Stimulated activated naive CD4-positive, alpha-beta T cell (primary cell): ENCODE data around the gene PGAP6.
A peak's percentile ranks its signal among the peaks of the same experiment; 100 is the strongest.
"Not testable (repeated sequence)": the region's sequence is repeated elsewhere in the genome, so short reads cannot be mapped to it uniquely, and the experiment has no call there.

ENCODE experiments used
- DNase-seq, 6 experiments: peaks; one replicate each; lab custom pipeline; 2025; lab: John Stamatoyannopoulos, UW

The PGAP6 gene

DNA sequence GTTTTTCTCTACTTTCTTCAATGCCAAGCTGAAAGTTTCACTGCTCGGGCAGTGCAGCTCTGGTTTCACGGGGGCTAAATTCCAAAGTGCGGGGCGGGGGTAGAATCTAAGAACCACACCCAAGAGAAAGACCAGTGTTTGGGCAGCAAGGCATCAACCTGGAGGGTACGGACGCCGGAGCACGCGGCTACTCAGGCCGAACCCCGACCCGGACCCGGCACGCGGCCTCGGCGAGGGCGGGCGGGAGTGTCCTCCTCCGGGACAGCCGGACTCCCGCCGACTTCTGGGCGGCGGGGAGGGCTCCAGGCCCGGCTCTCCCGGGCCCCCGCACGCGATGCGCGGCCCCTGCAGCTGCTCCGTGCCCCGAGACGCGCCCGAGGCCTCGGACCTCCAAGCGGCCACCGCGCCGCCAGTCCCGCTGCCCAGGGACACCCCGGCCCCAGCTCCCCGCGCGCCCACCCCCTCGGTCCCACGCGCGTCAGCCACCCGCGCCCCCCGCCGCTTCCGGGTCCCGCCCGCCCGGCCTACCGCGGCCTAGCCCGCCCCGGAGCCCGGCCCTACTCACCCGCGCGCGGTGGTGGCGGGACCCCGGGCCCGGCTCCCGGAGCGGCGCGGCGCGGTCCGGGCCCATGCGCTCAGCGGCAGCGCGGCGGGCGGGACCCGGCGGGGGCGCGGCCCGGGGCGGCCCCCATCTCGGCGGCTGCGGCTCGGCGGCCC lies 29.8 kb downstream of the PGAP6 start:
- DNase-seq, result peak in 4 of 6 experiments; percentile 18 to 63 (median 52)

DNA sequence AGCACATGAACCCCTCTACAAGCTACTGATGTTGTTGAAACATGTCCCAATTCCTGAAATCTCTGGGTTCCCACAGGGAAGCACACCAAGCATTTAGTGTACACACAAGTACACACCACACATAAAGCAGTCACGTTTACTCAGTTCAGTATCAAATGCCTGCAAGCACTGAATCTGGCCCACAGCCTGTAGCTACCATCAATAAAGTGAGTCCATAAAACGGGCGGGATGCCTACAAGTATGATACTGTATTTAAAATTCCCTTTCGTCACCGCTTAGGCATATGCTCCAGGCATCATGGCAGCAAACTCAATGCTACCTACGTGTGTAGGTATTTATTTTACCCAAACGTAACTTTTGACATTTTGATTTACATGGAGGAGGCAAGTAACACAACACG lies 31.6 kb downstream of the PGAP6 start:
- no peak for DNase-seq

DNA sequence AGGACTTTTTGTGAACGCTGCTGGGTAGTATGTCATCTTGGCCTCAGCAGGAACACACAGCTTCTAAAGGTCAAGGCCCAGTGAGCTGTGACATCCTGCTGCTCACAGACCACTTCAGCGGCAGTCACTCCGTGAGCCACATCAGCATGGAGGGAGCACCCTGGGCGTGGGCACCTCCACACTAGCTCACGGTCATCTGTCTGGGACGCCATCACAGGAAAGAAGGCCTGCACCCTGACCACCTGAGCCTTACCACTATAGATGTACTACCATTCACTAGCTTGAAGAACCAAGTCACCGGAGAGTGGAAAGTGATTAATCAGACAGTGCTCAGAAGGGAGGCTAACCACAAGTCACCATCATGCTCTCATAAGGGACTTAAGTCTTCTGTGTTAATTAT lies 32.6 kb downstream of the PGAP6 start:
- DNase-seq, result no peak

DNA sequence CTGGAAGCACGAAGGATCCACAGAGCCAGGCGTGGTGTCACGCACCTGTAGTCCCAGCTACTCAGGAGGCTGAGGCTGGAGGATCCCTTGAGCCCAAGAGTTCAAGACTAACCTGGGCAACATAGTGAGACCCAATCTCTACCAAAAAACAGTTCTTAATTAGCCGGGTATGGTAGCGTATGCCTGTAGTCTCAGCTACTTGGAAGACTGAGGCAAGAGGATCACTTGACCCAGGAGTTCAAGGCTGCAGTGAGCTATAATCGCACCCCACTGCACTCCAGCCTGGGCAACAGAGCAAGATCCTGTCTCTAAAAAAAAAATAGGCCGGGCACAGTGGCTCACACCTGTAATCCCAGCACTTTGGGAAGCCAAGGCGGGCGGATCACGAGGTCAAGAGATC lies 33.3 kb downstream of the PGAP6 start:
- DNase-seq, result not testable (repeated sequence)

DNA sequence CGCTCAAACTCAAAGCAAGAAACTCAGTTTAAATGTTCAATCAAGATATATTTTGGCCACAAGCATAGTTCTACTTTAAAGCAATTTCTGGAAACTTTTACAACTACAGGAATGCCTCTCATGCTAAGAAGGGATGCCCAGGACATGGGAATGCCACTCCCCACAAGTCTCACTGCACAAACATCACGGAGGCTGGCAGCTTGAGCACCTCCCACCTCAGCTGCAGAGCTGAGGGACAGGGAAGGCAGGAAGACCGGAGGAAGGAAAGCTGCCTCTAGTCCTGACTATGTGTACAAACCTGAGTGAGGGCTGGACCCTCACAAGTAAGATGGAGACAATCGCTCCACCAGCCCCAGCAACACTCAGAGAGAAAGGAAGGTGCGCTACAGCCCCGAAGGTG lies 34.6 kb downstream of the PGAP6 start:
- no peak for DNase-seq

DNA sequence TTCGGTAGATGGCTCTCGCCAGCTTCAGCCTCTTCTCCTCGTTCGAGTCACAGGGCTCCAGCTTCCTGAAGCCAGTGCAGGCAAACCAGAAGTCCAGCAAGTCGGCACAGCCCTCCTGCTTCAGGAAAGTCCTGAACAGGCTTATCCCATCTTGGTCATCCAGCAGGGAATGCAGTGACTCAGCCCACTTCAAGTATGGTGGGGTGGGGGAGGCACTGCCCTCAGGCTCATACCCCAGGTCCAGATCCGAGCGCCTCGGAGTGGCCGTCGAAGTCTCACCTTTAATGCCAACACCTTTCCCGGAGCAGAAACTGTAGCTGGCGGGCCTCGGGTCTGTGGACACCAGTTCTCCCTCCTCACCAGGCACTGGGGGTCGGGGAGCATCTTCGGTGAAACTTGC lies 35.2 kb downstream of the PGAP6 start:
- DNase-seq, result no peak

DNA sequence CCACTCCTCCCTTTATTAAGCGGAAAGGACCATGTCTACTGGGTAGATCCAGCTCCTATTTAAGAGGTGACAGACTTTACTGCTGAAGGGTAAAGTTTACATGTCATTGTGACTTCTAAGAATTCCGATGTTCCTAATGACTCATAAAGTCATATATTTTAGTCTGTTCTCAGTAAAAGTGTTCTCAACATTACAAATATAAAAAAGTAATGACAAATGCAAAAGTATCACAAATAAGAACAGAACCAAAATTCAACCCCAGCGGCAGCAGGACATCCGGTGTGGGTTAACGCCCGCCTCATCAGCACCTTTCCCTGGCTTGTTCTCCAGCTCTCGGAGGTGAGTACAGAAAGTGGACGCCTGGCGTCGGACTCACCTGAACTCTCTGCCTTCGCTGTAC lies 36.0 kb downstream of the PGAP6 start:
- no peak for DNase-seq

DNA sequence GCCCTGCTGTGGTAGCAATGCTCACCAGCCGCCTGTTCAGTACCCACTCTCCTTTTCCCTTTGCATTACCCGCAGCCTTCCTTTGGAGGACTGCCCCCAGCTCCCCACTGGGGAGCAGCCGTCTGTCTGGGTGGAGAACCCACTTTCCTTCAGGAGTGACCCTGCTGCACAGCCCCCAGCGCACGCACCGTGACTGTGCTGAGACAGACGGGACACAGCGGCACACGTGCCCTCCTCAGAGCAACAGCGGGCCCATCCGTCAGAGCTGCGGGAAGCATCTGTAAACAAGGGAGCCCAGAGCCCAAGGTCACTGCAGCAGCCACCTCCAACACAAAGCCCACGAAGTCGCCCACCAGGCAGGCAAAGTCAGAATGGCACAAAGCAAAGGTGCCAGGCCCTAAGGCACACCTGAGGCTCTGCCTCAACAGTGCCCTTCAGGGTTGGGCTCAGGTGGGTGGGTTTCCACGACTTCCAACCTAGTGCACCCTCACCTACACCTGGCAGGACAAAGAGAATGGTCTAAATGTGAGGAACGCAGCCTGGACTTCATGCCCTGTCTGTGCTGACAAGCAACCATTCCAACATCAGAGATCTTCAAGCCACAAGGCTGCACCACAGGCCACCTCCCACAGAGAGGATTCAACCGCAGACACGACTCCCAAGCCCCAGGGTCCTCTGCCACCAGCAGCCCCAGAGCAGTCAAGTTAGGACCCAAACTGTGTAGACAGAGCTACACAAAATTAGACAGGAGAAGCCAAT lies 39.1 kb downstream of the PGAP6 start:
- DNase-seq, result peak in 1 of 6 experiments; percentile 20

DNA sequence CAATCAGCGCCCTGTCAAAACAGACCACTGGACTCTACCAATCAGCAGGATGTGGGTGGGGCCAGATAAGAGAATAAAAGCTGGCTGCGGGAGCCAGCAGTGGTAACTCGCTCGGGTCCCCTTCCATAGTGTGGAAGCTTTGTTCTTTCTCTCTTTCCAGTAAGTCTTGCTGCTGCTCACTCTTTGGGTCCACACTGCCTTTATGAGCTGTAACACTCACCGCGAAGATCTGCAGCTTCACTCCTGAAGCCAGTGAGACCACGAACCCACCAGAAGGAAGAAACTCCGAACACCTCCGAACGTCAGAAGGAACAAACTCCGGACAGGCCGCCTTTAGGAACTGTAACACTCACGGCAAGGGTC lies 39.8 kb downstream of the PGAP6 start:
- DNase-seq, result not testable (repeated sequence)

DNA sequence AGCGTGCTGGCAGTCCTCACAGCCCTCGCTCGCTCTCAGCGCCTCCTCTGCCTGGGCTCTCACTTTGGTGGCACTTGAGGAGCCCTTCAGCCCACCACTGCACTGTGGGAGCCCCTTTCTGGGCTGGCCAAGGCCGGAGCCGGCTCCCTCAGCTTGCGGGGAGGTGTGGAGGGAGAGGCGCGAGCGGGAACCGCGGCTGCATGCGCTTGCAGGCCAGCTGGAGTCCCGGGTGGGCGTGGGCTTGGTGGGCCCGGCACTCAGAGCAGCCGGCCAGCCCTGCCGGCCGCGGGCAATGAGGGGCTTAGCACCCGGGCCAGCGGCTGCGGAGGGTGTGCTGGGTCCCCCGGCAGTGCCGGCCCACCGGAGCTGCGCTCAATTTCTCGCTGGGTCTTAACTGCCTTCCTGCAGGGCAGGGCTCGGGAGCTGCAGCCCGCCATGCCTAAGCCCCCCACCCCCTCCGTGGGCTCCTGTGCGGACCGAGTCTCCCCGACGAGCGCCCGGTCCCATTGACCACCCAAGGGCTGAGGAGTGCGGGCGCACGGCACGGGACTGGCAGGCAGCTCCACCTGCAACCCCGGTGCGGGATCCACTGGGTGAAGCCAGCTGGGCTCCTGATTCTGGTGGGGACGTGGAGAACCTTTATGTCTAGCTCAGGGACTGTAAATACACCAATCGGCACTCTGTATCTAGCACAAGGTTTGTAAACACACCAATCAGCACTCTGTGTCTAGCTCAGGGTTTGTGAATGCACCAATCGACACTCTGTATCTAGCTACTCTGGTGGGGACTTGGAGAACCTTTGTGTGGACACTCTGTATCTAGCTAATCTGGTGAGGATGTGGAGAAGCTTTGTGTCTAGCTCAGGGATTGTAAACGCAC lies 40.4 kb downstream of the PGAP6 start:
- DNase-seq, result not testable (repeated sequence)

DNA sequence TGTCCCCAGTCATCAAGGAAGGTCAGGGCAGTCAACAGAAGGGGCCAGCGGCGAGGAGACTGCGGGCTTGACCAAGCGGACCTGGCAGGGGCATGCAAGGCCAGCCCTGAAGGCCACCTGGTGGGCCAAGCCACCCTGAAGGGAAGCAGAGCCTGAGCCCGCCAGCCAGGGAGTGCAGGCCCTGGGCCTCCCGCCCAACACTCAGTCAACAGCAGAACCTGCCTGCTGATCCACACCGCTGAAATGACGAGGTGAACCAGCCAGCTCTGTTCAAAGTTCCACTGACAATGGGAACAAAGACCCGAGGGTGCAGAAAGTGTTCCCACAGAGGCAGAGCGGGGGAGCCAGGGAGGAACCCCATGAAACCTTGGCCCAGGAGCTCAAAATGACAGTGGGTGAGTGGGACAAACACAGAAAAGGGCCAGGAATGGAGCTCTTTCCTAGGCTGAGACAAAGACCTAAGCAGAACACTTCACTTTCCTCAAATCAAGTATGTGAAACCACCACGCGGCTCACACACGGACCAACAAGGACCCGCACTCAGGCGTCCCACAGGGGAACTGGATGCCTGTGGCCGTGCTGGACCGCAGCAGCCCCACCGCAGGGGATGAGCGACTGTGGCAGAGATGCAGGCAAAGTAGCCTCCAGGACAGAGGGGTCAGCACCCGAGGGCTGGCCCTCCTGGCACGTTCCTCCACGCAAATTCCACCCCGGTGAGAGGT lies 41.2 kb downstream of the PGAP6 start:
- no peak for DNase-seq

DNA sequence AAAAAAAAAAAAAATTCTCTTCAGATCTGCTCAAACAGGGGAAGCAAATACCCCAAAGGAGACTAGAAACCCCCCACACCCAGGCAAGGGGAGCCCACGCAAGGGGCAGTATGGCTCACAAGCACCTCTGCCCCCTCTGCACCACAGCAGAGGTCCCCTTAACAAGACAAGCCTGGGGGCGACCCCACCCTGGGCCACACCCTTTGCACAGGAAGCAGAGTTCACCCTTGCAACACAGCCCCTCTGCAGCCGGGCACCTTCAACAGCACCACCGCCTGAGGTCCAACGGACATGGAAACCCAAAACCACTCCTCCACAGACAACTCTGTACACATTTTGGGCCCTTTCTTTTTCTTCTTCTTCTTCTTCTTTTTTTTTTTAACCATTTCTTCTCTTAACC lies 42.1 kb downstream of the PGAP6 start:
- DNase-seq, result peak in 2 of 6 experiments; percentile 19 to 21

DNA sequence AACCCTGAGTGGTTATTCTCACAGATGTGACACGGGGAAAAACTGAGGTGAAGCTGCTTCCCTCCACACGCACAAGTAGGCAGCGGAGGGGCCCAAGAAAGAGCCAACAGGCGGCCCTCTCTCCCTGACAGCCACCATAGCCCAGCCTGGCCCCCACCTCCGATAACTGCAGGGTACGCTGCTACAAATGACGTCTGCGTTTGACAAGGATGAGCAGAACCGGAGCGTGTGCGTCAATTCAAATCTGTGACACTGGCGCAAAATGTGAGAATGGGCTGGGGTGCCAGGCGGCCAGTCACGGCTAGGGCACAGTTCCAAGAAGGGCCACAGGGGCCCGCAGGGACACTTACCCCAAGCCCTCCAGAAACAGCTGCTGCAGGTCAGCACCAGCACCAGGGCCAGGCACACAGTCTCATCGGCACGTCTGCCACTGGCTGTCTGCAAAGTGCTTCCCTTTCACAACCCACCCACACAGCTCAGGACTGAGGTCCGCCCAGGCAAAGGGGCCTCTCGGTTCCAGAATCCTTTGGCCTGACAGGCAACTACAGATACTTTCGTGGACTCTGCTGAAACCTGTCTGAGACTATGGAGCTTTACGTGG lies 43.7 kb downstream of the PGAP6 start:
- no peak for DNase-seq

DNA sequence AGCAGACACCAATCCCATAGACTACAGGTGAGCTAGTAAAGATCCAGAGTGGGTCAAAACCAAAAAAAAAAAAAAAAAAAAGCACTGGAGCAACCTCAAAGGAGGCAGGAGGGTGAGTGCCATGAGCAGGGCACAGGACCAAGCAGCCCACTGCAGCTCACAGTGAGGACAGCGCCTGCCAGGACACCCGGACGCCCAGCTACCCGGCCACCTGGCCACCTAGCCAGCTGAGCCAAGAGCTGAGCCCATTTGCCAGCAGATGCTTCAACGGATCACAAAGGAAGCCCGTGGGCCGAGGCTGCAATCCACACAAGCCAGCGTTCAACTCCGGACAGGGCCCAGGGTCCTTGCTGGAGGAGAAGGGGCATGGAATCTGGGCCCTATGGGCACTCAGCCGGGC lies 44.3 kb downstream of the PGAP6 start:
- DNase-seq, result no peak

DNA sequence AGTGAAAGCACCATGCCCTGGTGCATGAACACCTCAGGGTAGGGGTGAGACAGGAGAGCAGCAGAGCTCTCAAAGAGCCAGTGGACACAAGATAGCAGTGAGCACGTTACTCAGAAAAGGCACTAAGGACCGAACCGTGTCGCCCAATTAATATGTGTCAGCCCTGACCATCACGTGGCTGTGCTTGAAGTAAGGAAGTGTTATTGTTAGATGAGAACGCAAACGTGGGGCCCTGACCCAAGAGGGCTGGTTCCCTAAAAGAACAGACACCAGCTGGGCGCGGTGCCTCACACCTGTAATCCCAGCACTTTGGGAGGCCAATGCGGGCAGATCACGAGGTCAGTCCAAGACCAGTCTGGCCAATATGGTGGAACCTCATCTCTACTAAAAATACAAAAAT lies 45.5 kb downstream of the PGAP6 start:
- DNase-seq, result no peak

DNA sequence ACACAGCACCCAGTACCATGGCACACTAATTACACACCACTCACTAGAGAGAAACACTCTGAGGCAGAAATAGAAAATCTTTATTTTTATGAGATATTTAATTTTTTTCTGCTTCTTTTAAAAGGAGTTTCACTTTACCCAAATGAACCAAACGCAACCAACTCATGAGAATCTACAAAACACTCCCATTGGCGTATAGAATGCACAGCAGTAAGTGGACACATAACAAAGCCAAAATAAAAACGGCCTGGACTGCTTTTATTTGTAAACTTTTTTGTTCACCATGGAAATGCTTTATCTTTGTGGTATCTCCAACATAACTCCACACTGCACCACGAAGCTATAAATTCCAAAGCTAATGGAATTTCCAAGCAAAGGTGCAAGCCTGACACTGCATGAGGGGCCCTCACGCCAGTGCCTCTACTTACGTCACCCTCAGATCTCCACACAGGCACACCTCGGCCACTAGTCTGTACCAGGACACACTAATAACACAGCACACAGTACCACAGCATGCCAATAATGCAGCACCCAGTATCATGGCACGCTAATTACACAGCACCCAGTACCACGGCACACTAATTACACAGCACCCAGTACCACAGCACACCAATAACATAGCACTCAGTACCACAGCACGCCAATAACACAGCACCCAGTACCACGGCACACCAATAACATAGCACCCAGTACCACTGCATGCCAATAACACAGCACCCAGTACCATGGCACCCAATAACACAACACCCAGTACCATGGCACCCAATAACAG lies 46.7 kb downstream of the PGAP6 start:
- not testable (repeated sequence) for DNase-seq

DNA sequence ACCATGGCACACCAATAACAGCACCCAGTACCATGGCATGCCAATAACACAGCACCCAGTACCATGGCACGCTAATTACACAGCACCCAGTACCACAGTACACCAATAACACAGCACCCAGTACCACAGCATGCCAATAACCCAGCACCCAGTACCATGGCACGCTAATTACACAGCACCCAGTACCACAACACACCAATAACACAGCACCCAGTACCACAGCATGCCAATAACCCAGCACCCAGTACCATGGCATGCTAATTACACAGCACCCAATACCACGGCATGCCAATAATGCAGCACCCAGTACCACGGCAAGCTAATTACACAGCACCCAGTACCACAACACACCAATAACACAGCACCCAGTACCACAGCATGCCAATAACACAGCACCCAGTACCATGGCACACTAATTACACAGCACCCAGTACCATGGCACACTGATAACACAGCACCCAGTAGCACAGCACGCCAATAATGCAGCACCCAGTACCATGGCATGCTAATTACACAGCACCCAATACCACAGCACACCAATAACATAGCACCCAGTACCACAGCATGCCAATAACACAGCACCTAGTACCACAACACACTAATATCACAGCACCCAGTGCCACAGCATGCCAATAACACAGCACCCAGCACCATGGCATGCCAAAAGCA lies 47.5 kb downstream of the PGAP6 start:
- DNase-seq, result not testable (repeated sequence)

DNA sequence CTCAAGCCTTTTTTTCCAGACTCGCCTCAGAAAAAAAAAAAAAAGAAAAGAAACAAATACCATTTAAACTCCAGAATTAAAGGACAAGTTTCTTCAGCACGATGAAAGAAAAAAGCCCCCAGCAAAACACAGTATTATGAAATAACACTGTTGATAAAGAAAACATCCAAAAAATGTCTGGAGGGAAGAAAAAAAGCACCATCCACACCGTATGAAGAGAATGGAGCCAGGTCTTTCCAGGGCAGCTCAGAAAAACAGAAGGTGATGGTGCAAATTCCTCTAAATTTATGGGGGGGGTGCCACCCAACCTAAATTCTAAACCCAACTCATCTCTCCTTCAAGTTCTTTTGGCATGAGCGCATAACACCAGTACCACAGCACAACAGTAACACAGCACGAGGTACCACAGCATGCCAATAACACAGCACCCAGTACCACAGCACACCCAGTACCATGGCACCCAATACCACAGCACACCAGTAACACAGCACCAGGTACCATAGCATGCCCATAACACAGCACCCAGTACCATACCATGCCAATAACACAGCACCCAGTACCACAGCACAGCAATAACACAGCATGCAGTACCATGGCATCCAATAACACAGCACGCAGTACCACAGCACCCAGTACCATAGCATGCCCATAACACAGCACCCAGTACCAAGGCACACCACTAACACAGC lies 48.2 kb downstream of the PGAP6 start:
- DNase-seq, result no peak

DNA sequence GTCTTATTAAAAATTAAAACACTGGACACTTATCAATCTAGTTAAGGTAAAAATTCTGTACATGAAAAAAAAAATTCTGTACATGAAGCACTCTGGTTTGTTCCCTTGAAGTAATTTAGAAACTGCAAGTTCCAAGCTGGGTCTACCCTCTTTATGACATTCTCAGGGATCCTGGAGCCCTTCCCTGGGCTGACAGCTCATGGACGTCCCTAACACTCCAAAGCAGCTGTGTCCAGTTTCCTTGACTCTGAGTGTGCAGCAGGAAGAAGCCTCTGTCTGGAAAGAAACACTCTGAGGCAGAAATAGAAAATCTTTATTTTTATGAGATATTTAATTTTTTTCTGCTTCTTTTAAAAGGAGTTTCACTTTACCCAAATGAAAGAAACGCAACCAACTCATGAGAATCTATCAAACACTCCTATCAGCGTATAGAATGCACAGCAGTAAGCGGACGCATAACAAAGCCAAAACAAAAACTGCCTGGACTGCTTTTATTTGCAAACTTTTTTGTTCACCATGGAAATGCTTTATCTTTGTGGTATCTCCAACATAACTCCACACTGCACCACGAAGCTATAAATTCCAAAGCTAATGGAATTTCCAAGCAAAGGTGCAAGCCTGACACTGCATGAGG lies 50.5 kb downstream of the PGAP6 start:
- DNase-seq, result not testable (repeated sequence)
